B cell (primary cell): ENCODE results near the gene ZNF558. TPM values are rescaled to one million over a fixed set of nuclear protein-coding genes. Genes with fewer than 3 reads are reported as not detected.
A peak's percentile ranks its signal among the peaks of the same experiment; 100 is the strongest.
"Not testable (repeated sequence)": the region's sequence is repeated elsewhere in the genome, so short reads cannot be mapped to it uniquely, and the experiment has no call there.

Experiments
- ATAC-seq: fragments of 200-7000 bp; cut with Tn5 transposase; one replicate; pipeline ENCODE4 v1.10.0; 2021; ENCODE audit warnings: low read depth, mild to moderate bottlenecking, moderate number of reproducible peaks, moderate library complexity
- CTCF ChIA-PET: fragments of 350-600 bp; sonication (Branson Sonifier 250); formaldehyde crosslinking; loops from one replicate; lab custom pipeline; 2021; ENCODE audit warnings: antibody characterized with exemption, inconsistent platforms; lab: Charles Lee
- POLR2A ChIA-PET: fragments of 350-600 bp; sonication (Branson Sonifier 250); formaldehyde crosslinking; loops from one replicate; lab custom pipeline; 2021; ENCODE audit warnings: antibody characterized with exemption; lab: Charles Lee
- DNase-seq: peaks from one replicate; pipeline ENCODE4 v3.0.0; 2013
- H2AFZ ChIP-seq: 2 replicates; pipeline ENCODE4 v1.6.1; 2012; ENCODE audit warnings: mild to moderate bottlenecking, low read depth, low read length; ENCODE audit not compliant: insufficient read depth, poor library complexity, severe bottlenecking
- H3K27ac ChIP-seq, 2 donors: 1 replicate in 1 of 2; 2 replicates in 1 of 2; pipeline ENCODE4 v1.5.1; 2012 to 2013; ENCODE audit warnings: low read length in 2 of 2, mild to moderate bottlenecking in 2 of 2, moderate library complexity in 1 of 2
- H3K27me3 ChIP-seq, 4 experiments: fragments of 200-600 bp in 1 of 4; sonication (generic) in 1 of 4; replicated peaks in 1 of 4; 1 replicate in 2 of 4; 2 replicates in 2 of 4; pipeline versions ENCODE4 v1.6.1 to v1.7.0; 2013 to 2016; ENCODE audit warnings: low read length in 3 of 4, mild to moderate bottlenecking in 2 of 4, mixed read lengths in 1 of 4, moderate library complexity in 1 of 4; ENCODE audit not compliant: insufficient read depth in 4 of 4, control insufficient read depth in 3 of 4; ENCODE audit errors: control extremely low read depth in 1 of 4
- H3K36me3 ChIP-seq, 2 experiments: replicated peaks in 1 of 2; 1 replicate in 1 of 2; 2 replicates in 1 of 2; pipeline versions ENCODE4 v1.6.1 to v1.7.1; 2013; ENCODE audit warnings: low read length in 1 of 2; ENCODE audit not compliant: insufficient read depth in 2 of 2, control insufficient read depth in 1 of 2; ENCODE audit errors: control extremely low read depth in 1 of 2, extremely low read depth in 1 of 2
- H3K4me1 ChIP-seq, 2 donors: fragments of 200-600 bp in 1 of 2; sonication (generic) in 1 of 2; 1 replicate in 1 of 2; 2 replicates in 1 of 2; pipeline versions ENCODE4 v1.5.1 to v1.6.1; 2013 to 2017; ENCODE audit warnings: low read length in 2 of 2; ENCODE audit not compliant: control insufficient read depth in 2 of 2, insufficient read depth in 2 of 2
- H3K4me2 ChIP-seq: replicated peaks from 2 replicates; pipeline ENCODE3; 2012; ENCODE audit warnings: mild to moderate bottlenecking, low read depth, low read length; ENCODE audit not compliant: poor library complexity, severe bottlenecking
- H3K4me3 ChIP-seq, 5 experiments: fragments of 200-600 bp in 1 of 5; sonication (generic) in 1 of 5; 1 replicate in 3 of 5; 2 replicates in 2 of 5; pipeline versions ENCODE4 v1.5.1 to v1.7.0; 2011 to 2016; ENCODE audit warnings: low read length in 4 of 5, mild to moderate bottlenecking in 4 of 5, low read depth in 2 of 5, control low read depth in 1 of 5, moderate library complexity in 1 of 5; ENCODE audit not compliant: insufficient read depth in 1 of 5; ENCODE audit errors: control extremely low read depth in 1 of 5, extremely low read depth in 1 of 5
- H3K79me2 ChIP-seq: fragments of 200-600 bp; sonication (generic); one replicate; pipeline ENCODE4 v1.6.0; 2016; ENCODE audit warnings: low read length; ENCODE audit not compliant: control insufficient read depth, insufficient read depth
- H3K9ac ChIP-seq: fragments of 200-600 bp; sonication (generic); 2 replicates; pipeline ENCODE4 v1.6.1; 2017; ENCODE audit warnings: mild to moderate bottlenecking, low read length, moderate library complexity
- H3K9me3 ChIP-seq, 3 donors: one replicate each; pipeline versions ENCODE4 v1.6.1 to v1.7.1; 2013; ENCODE audit warnings: low read length in 2 of 3; ENCODE audit not compliant: control insufficient read depth in 2 of 3, insufficient read depth in 1 of 3; ENCODE audit errors: control extremely low read depth in 1 of 3
- H4K20me1 ChIP-seq: 2 replicates; pipeline ENCODE4 v1.6.0; 2012; ENCODE audit warnings: mild to moderate bottlenecking, low read length; ENCODE audit not compliant: insufficient read depth, control insufficient read depth, poor library complexity, severe bottlenecking
- H3K27ac Mint-ChIP-seq: one replicate; pipeline ENCODE4 v1.8.0; 2021; ENCODE audit warnings: mixed read lengths
- H3K27me3 Mint-ChIP-seq: one replicate; pipeline ENCODE4 v1.8.0; 2021; ENCODE audit warnings: mixed read lengths
- H3K4me1 Mint-ChIP-seq: one replicate; pipeline ENCODE4 v1.8.0; 2021; ENCODE audit warnings: mixed read lengths
- H3K4me3 Mint-ChIP-seq: one replicate; pipeline ENCODE4 v1.8.0; 2021; ENCODE audit warnings: mixed read lengths
- H3K9me3 Mint-ChIP-seq: one replicate; pipeline ENCODE4 v1.8.0; 2022; ENCODE audit warnings: mixed read lengths; ENCODE audit not compliant: insufficient read depth
- CTCF ChIP-seq: fragments of 200-600 bp; IDR thresholded peaks from one replicate; pipeline ENCODE4 v1.8.0; 2022; ENCODE audit warnings: antibody characterized with exemption, mild to moderate bottlenecking
- EZH2 ChIP-seq: IDR thresholded peaks from 2 replicates; pipeline ENCODE4 v1.6.1; 2012; ENCODE audit warnings: borderline replicate concordance, low read depth, mild to moderate bottlenecking, moderate library complexity, low read length; ENCODE audit not compliant: insufficient read depth, poor library complexity, severe bottlenecking
- WGBS: methylation state at CpG from one replicate; pipeline ENCODE4 v1.1.5; 2013; ENCODE audit warnings: missing lambda C conversion rate; ENCODE audit not compliant: insufficient coverage; 5-methylcytosine and 5-hydroxymethylcytosine counted together
- intact Hi-C: fragments of 100-400 bp; cut with micrococcal nuclease; formaldehyde crosslinking; loops from one replicate; pipeline ENCODE4 v1.10.0; 2022
- polyA plus RNA-seq: library from polyadenylated mRNA; depleted of rRNA; stranded (reverse); fragments of >200 nt; gene quantifications from 2 replicates; pipeline ENCODE4 v1.2.3, GENCODE V29; 2012
- total RNA-seq, 2 donors: library from RNA; stranded (reverse); fragments of 120-200 nt in 1 of 2; gene quantifications; 1 replicate in 1 of 2; 2 replicates in 1 of 2; pipeline versions ENCODE4 v1.2.3 to v1.2.4, GENCODE V29; 2013 to 2022

ZNF558 gene
- total and polyA plus RNA-seq, 2 donors (not counting 1 experiment from before 2014, with no cell fraction given), result 28.8 to 29.8 TPM

- H3K27me3 Mint-ChIP-seq, result no peaks in the 10 kb centered on the region
- Histone ChIP-seq H2AFZ (no peak overlapping the region), H3K36me3 (peaks cover 5 to 7% of the 10 kb centered on the region in 2 experiments), H3K9ac (no peak overlapping the region), H3K79me2 (no peaks in the 10 kb centered on the region), H3K4me1 (no peaks in the 10 kb centered on the region), H3K27me3 (no peaks in the 10 kb centered on the region), H3K27ac (no peak overlapping the region), H3K4me2 (no peak overlapping the region), H3K4me3 (peak overlapping the region in 1 of 5 experiments; percentile 7), H3K9me3 (peaks cover 22 to 71% (median 53%) of the 10 kb centered on the region in 3 donors), H4K20me1 (no peaks in the 10 kb centered on the region)
- no CpG with 5 or more reads among the region's 1 CpG for WGBS
- TF ChIP-seq EZH2, result no peak
- no peak for TF ChIP-seq CTCF
- ATAC-seq, result no peak
- no peak for DNase-seq
- no peak overlapping the region for H3K27ac Mint-ChIP-seq
- peaks cover 28% of the 10 kb centered on the region for H3K9me3 Mint-ChIP-seq
- ChIA-PET POLR2A (interaction anchor here (0.6 kb wide), 1 partner anchor 26 kb away, joined by 4 read pairs; no protein-coding TSS in a partner anchor), CTCF (no interaction called here)
- H3K4me3 Mint-ChIP-seq, result no peak overlapping the region
- no peaks in the 10 kb centered on the region for H3K4me1 Mint-ChIP-seq
- intact Hi-C loops, result no loop called here
These were observed 25.4 kb downstream of the ZNF558 start for GRCh38 chr19:8806661-8807060.

GRCh38 chr19:8794823-8795222, 37.3 kb downstream of the ZNF558 start:
- TF ChIP-seq EZH2 (no peak), CTCF (no peak)
- H3K9ac ChIP-seq, result no peak overlapping the region
- ChIA-PET CTCF (no interaction called here), POLR2A (no interaction called here)
- H4K20me1 ChIP-seq, result no peaks in the 10 kb centered on the region
- no peak overlapping the region for H3K4me3 ChIP-seq
- Mint-ChIP-seq H3K4me3 (no peak overlapping the region), H3K4me1 (no peaks in the 10 kb centered on the region), H3K27me3 (peaks cover 3% of the 10 kb centered on the region), H3K27ac (no peak overlapping the region), H3K9me3 (peaks cover 5% of the 10 kb centered on the region)
- no peak overlapping the region for H2AFZ ChIP-seq
- peaks cover 3 to 42% (median 12%) of the 10 kb centered on the region in 3 donors for H3K9me3 ChIP-seq
- H3K4me2 ChIP-seq, result no peak overlapping the region
- H3K27ac ChIP-seq, result no peak overlapping the region
- DNase-seq (no peak), ATAC-seq (no peak)
- H3K4me1 ChIP-seq, result no peaks in the 10 kb centered on the region
- no peaks in the 10 kb centered on the region for H3K79me2 ChIP-seq
- intact Hi-C loops, result no loop called here
- no peaks in the 10 kb centered on the region for H3K27me3 ChIP-seq
- WGBS, result no CpG with 5 or more reads among the region's 1 CpG
- no peaks in the 10 kb centered on the region for H3K36me3 ChIP-seq

- POLR2A ChIA-PET, result not testable (repeated sequence)
These were observed 58.5 kb downstream of the ZNF558 start for GRCh38 chr19:8773587-8773986.

More at GRCh38 chr19:8773587-8773986, 58.5 kb downstream of the ZNF558 start:
- H3K4me2 ChIP-seq, H3K27me3 ChIP-seq, H3K9me3 Mint-ChIP-seq, H3K27ac ChIP-seq, H4K20me1 ChIP-seq, H3K9ac ChIP-seq, H3K4me1 ChIP-seq, intact Hi-C loops, H3K27me3 Mint-ChIP-seq, H3K27ac Mint-ChIP-seq, H3K36me3 ChIP-seq, H3K4me3 ChIP-seq, H3K4me1 Mint-ChIP-seq, H3K4me3 Mint-ChIP-seq, DNase-seq, H3K79me2 ChIP-seq, H3K9me3 ChIP-seq, H2AFZ ChIP-seq, CTCF ChIA-PET, ATAC-seq: not testable (repeated sequence)
- WGBS, result no CpG with 5 or more reads among the region's 12 CpGs
